ENCODE data around the gene TNFRSF17.
"Not testable (repeated sequence)": the region's sequence is repeated elsewhere in the genome, so short reads cannot be mapped to it uniquely, and the experiment has no call there.

TNFRSF17 gene

GRCh38 chr16:11970292-11970691 is 5.3 kb downstream of the TNFRSF17 start:
- not testable (repeated sequence) for DNase-seq (ENCODE audit: low read depth in 2 of 2)

- no peak for DNase-seq (ENCODE audit: low read depth in 2 of 2)
These were observed 7.1 kb downstream of the TNFRSF17 start for GRCh38 chr16:11972128-11972527.

- DNase-seq (ENCODE audit: low read depth in 2 of 2) = no peak
These were observed 8.1 kb downstream of the TNFRSF17 start for GRCh38 chr16:11973070-11973469.

- DNase-seq (ENCODE audit: low read depth in 2 of 2) = no peak
These were observed 11.9 kb downstream of the TNFRSF17 start for GRCh38 chr16:11976850-11977375.

- DNase-seq (ENCODE audit: low read depth in 2 of 2) = no peak
These were observed 12.5 kb downstream of the TNFRSF17 start for GRCh38 chr16:11977376-11978041.

- DNase-seq (ENCODE audit: low read depth in 2 of 2) = no peak
These were observed 13.1 kb downstream of the TNFRSF17 start for GRCh38 chr16:11978080-11978479.

- DNase-seq (ENCODE audit: low read depth in 2 of 2) = no peak
These were observed 14.1 kb downstream of the TNFRSF17 start for GRCh38 chr16:11979013-11979672.

GRCh38 chr16:11980136-11980844 is 15.3 kb downstream of the TNFRSF17 start:
- DNase-seq (ENCODE audit: low read depth in 2 of 2) = no peak

GRCh38 chr16:11985250-11985649 is 20.2 kb downstream of the TNFRSF17 start:
- no peak for DNase-seq (ENCODE audit: low read depth in 2 of 2)

GRCh38 chr16:11986521-11987057 is 21.6 kb downstream of the TNFRSF17 start:
- DNase-seq (ENCODE audit: low read depth in 2 of 2) = no peak

- no peak for DNase-seq (ENCODE audit: low read depth in 2 of 2)
These were observed 23.4 kb downstream of the TNFRSF17 start for GRCh38 chr16:11988258-11988978.

- no peak for DNase-seq (ENCODE audit: low read depth in 2 of 2)
These were observed 25.8 kb downstream of the TNFRSF17 start for GRCh38 chr16:11990702-11991390.

GRCh38 chr16:11992008-11992584 is 27.1 kb downstream of the TNFRSF17 start:
- DNase-seq (ENCODE audit: low read depth in 2 of 2) = no peak

- no peak for DNase-seq (ENCODE audit: low read depth in 2 of 2)
These were observed 27.8 kb downstream of the TNFRSF17 start for GRCh38 chr16:11992586-11993524.

GRCh38 chr16:11994143-11995119 is 29.4 kb downstream of the TNFRSF17 start:
- no peak for DNase-seq (ENCODE audit: low read depth in 2 of 2)

GRCh38 chr16:11996433-11997330 is 31.7 kb downstream of the TNFRSF17 start:
- no peak for DNase-seq (ENCODE audit: low read depth in 2 of 2)

- DNase-seq (ENCODE audit: low read depth in 2 of 2) = no peak
These were observed 35.0 kb downstream of the TNFRSF17 start for GRCh38 chr16:12000032-12000431.

Measured in activated CD4-positive, alpha-beta T cell treated with anti-CD3 and anti-CD28 coated beads for 24 hours (primary cell).